HG03060 (cell line): ENCODE results near the gene ZNF678.
"Not testable (repeated sequence)": the region's sequence is repeated elsewhere in the genome, so short reads cannot be mapped to it uniquely, and the experiment has no call there.

ENCODE experiments used
- ATAC-seq: cut with Tn5 transposase; IDR thresholded peaks from one replicate; pipeline ENCODE4 v1.9.1; 2021; ENCODE audit warnings: low read depth, moderate number of reproducible peaks; ENCODE audit not compliant: unreplicated experiment

ZNF678 gene

DNA sequence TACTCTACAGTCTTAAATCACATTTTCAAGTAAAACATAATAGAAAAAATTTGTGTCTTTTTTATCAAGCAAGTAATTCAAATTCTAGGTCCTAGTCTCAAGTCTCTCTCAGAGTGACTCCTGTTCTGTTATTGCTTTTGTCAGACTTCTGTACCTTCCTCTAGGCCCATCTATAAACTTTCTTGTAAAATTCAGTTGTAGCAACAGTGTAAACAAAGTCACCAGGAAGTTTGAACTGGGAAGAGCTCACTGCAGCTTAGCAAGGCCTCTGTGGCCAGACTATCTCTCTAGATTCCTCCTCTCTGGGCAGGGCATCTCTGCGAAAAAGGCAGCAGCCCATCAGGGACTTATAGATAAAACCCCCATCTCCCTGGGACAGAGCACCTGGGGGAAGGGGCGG lies 13.5 kb upstream of the ZNF678 start:
- no peak for ATAC-seq

DNA sequence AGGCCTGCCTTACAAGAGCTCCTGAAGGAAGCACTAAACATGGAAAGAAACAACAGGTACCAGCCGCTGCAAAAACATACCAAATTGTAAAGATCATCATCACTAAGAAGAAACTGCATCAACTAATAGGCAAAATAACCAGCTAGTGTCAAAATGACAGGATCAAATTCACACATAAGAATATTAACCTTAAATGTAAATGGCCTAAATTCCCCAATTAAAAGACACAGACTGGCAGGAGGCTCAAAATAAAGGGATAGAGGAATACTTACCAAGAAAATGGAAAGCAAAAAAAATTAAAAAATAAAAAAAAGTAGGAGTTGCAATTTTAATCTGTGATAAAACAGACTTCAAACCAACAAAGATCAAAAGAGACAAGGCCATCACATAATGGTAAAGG lies 11.5 kb upstream of the ZNF678 start:
- ATAC-seq: not testable (repeated sequence)

DNA sequence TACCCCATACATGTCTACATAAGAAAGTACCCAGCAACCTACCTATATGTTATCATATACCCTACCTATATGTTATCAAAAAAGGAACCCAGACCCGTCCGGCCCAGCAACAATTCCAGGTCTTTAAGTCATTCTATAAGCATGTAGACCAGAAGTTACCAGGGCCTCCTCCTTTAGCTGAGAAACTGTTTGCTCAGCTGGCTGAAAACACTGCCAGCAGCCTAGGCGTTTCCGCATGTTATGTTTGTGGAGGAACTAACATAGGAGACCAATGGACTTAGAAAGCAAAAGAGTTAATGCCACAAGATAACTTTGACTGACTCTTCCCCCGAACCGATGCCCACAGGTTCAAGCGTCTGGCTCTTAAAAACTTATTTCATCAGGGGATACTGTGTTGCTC lies 7.1 kb upstream of the ZNF678 start:
- ATAC-seq: no peak

DNA sequence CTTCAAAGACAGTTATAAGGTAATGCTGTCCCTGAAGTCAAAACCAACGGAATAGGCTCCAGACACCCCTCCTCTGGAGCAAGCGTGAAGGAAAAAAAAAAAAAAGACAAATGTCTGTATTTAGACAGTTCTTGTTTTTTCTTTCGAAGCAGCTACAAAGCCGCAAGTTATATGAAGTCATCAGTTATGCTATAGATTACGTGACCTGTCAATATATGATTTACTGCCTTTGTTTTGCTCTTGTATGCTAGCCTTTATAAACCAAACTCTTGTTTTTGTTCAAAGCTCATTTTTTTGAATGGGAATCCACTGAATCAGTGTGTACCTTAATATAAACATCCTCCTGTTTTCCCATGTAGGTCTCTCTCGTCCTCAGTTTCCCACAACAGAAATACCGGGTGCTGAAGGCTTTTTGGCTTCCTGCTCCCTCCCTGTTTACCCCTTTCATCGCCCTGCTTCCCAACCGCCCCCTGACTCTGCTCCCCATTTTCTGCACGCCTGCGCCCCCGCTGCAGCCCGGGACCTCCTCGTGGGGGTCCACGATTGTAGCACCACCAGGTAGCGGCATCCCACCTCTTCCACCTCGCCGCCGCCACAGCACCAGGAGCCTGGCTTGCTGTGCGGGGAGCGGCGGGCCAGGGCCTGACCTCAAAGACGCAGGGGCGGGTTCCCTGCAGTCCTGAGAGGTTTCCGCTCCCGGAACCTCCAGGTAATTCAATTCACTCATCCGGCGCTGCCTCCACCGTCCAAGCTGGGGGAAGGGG lies 5.2 kb upstream of the ZNF678 start:
- ATAC-seq: no peak

DNA sequence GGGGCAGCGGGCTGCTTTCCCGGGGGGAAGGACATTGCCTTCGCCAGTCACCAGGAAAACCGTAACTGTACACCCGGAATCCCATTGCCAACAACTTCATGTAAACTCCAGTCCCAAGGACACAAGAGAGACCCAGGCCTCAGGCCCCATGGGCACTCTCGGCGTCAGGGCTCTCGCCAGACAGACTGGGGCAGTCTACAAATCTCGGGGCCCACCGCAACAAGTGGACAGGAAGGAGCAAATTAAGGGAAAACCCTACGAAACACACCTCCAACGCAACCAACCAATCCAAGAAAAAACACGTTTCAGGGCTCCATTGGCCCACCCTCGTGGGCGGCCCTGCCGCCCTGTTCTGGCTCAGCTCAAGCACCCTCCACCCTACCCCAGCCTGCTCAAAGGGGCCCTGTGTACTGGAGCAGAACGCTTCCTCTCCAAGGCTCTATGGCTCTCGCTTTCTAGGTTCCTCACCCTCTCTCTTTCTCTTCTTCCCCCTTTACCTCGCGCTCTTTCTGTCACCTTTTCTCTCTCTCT lies 4.6 kb upstream of the ZNF678 start:
- ATAC-seq: no peak

DNA sequence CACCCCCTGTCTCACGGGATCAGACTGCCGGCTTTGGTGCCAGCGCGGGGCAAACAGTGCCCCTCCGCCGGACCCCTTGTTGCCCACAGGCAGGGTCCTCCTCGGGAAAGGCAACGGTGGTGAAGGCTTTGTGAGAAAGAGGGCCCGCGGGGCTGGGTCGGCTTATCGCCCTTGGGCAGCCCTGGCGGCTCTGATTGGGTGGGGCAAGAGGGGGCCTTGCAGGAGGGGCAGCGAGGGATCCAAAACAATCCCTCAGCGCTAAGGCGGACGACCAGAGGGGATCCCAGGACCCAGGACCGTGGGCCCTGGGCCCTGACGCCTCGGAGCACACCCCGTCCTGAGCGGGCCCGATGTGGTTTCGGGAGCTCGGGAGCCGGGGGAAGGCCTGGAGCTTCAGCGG lies 3.9 kb upstream of the ZNF678 start:
- ATAC-seq: no peak

DNA sequence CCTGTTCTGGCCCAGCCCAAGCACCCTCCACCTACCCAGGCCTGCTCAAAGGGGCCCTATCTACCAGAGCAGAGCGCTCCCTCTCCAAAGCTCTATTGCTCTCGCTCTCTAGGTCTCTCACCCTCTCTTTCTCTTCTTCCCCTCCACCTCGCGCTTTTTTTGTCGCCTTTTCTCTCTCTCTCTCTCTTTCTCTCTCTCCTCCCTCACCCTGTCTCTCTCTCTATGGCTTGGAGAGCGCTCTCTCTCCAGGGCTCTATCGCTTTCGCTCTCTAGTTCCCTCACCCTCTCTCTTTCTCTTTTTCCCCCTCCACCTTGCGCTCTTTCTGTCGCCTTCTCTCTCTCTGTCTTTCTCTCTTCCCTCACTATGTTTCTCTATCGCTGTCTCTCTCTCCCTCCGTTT lies 3.4 kb upstream of the ZNF678 start:
- no peak for ATAC-seq

DNA sequence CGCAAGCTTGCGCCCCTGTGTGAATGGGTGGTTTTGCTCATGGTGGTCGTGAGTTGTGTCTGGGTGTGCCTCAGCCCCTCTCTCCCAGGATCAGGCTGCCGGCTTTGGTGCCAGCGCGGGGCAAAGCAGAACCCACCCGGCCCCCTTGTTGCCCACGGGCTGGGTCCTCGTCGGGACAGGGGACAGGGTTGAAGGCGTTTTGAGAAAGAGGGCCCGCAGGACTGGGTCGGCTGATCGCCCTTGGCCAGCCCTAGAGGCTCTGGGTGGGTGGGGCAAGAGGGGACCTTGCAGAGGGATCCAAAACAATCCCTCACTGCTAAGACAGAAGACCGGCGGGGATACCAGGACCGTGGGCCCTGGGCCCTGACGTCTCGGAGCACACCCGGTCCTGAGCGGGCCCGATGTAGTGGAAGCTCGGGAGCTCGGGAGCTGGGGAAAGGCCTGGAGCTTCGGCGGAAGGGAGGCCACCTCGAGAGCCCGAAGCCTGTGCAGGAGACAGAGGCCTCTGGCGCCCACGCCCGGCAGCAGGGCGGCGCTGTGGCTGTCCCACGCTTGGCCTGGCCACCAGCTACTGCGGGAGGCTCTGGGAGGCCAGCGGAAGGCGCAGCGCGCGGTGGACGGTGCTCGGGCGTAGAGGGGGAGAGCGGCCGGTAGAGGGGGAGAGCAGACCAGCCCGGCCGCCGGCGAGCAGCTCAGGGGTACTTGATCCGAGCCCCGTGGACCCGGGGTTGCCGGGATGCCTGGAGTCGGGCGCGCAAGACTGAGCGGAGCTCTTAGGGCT lies 2.8 kb upstream of the ZNF678 start:
- ATAC-seq: no peak

DNA sequence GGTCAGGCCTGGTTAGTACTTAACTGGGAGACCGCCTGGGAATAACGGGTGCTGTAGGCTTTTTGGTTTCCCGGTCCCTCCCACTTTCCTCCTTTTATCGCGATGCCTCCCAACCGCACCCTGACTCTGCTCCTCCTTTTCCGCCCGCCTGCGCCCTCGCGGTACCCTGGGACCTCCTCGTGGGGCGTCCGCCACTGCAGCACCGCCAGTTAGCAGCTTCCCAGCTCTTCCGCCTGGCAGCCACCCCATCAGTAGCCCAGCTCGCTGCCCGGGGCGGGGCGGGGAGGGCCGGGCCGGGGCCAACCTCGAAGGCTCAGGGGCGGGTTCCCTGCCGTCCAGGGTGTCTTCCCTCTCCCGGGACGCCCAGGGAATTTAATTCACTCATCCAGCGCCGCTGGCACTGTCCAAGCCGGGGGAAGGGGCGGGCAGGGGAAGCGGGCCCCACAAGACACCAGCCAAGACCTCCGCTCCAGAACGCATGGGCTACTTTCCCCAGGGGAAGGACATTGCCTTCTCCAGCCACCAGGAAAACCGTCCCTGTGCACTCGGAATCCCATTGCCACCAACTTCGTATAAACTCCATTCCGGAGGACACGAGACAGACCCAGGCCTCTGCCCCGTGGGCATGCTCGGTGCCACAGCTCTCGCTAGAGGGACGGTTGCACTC lies 2.0 kb upstream of the ZNF678 start:
- ATAC-seq: no peak

DNA sequence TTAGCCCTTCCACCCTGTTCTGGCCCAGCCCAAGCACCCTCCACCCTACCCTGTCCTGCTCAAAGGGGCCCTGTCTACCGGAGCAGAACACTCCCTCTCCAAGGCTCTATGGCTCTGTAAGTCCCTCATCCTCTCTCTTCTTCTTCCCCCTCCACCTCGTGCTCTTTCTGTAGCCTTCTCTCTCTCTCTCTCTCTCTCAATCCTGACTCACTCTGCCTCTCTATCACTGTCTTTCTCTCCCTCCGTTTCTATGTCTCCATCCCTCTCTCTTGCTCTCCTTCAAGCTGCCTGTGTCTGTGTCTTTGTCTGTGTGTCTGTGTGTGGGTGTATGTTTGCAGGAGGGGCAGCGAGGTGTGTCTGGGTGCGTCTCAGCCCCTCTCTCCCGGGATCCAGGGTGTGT lies 1.3 kb upstream of the ZNF678 start:
- ATAC-seq: no peak

DNA sequence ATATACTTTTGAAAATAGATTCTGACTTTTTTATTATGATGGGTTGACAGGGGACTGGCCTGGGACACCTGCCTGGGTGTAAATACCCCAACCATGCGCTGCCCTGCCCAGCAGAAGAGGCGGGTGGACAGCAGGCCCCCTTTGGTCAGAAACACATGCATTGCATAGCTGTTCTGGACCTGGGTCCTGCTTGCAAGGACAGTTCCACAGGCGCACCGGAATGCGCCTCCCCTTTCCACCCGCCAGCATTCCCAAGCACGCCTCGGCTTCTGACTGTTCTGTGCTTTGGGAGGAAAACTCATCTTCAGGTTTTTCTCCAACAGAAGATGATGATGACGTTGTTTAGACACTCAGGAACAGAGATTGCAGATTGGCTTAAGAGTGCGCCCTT lies 428 bp upstream of the ZNF678 start:
- ATAC-seq: no peak

DNA sequence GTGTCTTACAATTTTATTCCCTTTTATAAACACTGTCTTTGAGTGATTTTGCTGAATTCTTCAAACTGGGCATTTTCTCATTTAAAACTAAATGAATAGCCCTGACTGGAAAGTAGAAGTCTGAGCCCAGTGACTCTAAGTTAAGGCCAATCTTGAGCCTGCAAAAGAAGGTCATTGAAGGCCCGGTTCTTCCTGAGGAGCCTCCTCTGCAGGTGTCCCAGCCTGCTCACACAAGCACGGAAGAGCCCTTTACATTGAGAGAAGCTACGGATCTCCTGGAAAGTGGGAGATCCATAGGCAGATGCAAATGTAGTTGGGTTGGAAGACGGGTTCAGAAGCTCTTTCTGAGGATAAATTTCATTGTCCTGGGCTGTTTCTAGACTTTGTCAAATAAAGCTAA lies 3.9 kb downstream of the ZNF678 start:
- ATAC-seq: no peak

DNA sequence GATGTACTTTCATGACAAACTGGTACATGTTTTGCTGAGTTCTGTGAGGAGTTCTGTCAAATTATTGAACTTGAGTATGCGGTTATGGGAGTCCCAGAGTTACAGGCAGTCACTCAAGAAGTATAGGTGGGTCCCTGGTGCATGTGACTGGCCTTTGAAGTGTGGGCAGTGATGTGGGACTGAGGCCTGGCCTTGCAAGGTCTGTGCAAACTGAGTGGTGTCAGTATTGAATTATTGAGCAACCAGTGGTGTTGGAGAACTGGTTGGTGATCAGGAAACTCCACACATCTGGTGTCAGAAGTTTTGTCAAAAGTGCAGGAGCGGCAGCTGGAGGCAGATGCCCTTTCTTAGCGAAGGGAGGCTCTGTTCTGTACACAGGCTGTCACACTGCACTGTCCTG lies 5.2 kb downstream of the ZNF678 start:
- ATAC-seq: no peak

DNA sequence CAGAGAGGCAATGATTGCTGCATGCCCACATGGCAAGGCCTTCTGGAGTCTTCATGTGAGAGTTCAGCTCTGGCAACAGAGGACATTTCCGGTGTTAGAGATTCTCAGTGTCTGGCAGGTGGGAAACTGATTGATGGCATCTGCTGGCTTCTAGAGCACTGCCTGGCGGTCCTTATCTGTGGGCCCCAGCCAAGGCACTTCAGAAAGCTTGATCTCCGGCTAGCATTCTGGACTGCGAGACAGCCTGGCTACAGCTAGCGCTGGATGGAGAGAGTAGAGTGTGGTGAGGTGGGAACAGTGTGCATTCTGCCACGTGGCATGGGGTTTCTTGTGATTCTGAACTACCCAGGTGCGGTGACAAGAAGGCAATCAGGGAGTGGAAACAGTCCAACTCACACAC lies 9.4 kb downstream of the ZNF678 start:
- no peak for ATAC-seq

DNA sequence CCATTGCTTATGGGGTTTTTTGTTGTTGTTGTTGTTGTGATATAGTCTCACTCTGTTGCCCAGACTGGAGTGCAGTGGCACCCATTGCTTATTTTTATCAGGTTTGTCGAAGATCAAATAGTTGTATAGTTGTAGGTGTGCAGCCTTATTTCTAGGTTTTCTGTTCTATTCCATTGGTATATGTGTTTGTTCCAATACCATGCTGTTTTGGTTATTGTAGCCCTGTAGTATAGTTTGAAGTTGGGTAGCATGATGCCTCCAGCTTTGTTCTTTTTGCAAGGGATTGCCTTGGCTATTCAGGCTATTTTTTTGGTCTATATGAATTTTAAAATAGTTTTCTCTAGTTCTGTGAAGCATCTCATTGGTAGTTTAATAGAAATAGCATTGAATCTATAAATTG lies 11.6 kb downstream of the ZNF678 start:
- ATAC-seq: no peak

DNA sequence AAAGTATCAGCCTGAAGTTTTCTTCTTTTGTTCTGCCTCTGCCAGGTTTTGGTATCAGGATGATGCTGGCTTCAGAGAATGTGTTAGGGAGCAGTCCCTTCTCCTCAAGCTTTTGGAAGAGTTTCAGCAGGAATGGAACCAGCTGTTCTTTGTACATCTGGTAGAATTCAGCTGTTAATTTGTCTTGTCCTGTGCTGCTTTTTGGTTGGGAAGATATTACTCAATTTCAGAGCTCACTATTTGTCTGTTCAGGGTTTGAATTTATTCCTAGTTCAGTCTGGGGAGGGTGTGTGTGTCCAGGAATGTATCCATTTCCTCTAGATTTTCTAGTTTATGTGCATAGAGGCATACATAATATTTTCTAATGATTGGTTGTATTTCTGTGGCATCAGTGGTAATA lies 12.8 kb downstream of the ZNF678 start:
- ATAC-seq: no peak

DNA sequence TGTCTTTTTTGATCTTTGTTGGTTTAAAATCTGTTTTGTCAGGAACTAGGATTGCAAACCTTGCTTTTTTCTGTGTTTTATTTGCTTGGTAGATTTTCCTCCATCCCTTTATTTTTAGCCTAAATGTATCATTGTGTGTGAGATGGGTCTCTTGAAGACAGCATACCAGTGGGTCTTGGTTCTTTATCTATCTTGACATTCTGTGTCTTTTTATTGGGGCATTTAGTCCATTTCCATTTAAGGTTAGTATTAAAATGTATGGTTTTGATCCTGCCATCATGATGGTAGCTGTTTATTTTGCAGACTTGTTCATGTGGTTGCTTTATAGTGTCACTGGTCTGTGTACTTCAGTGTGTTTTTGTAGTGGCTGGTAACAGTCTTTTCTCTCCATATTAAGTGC lies 14.1 kb downstream of the ZNF678 start:
- no peak for ATAC-seq

DNA sequence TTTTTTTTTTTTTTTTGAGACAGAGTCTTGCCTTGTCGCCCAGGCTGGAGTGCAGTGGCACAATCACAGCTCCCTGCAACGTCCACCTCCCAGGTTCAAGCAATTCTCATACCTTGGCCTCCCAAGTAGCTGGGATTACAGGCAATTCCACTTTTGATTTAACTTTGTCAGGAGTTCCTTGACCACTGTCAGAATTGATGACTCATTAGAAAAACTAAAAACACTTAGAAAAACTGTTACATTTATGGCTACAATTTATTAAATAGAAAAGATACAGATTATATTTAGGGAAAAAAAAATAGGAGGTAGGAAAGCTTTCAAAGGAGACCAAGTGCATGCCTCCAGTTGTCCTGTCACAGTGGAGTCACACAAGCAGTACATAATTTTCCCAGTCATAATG lies 20.0 kb downstream of the ZNF678 start:
- ATAC-seq: no peak

DNA sequence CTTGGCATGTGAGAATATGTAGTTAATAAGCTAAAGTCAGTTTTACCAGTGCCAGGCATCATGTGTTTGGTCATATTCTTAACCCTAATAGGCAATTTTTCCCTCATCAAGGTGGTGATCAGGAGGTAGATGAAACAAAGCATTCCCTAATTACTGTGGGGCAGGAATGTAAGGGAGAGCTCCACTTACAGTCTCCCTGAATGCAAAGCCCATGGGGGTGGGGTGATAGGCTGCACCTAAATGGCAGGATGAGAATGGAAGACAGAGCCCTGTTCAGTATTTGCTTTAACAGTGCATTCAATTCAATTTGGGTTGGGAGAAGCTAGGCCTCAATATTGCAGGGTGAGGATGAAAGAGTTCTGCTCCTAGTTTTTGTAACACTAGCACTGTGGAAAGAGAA lies 23.4 kb downstream of the ZNF678 start:
- ATAC-seq: no peak

DNA sequence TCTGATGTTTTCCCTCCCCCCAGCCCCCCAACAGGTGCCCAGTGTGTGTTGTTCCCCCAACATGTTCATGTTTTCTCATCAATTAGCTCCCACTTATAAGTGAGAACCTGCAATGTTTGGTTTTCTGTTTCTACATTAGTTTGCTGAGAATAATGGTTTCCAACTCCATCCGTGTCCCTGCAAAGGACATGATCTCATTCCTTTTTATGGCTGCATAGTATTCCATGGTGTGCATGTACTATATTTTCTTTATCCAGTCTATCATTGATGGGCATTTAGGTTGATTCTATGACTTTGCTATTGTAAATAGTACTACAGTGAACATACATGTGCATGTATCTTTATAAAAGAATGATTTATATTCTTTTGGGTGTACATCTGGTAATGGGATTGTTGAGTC lies 24.6 kb downstream of the ZNF678 start:
- ATAC-seq: no peak

DNA sequence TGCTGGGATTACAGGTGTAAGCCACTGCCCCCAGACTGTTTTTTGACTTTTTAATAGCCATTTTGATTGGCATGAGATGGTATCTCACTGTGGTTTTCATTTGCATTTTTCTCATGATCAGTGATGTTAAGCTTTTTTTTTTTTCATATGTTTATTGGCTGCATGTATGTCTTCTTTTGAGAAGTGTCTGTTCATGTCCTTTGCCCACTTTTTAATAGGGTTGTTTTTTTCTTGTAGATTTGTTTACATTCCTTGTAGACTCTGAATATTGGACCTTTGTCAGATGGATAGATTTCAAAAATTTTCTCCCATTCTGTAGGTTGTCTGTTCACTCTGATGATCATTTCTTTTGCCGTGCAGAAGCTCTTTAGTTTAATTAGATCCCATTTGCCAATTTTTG lies 25.4 kb downstream of the ZNF678 start:
- ATAC-seq: not testable (repeated sequence)
